GM21737 (cell line): ENCODE measurements around the gene SESN1.
"Not testable (repeated sequence)": the region's sequence is repeated elsewhere in the genome, so short reads cannot be mapped to it uniquely, and the experiment has no call there.

Source experiments
- ATAC-seq: cut with Tn5 transposase; IDR thresholded peaks from one replicate; pipeline ENCODE4 v1.9.1; 2021; ENCODE audit warnings: mild to moderate bottlenecking, moderate library complexity; ENCODE audit not compliant: unreplicated experiment

Gene SESN1

DNA sequence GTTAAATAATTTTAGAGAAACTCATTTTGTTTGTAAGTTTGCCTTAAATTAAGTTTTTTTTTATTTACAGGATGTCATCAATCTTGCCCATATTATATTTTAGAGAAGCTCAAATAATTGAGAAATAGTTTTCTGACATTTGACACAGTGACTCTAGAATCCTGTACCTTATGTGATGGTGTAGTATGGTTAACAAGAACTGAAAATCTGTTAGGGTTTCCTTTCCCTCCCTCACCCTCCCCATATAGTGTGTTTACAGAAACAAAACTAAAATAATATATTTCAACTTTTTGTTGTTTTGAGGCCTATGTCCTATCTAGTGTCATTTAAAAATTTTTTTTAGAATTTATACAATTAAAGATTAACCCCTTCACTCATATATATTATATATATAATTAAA lies 91.8 kb downstream of the SESN1 start:
- no peak for ATAC-seq

DNA sequence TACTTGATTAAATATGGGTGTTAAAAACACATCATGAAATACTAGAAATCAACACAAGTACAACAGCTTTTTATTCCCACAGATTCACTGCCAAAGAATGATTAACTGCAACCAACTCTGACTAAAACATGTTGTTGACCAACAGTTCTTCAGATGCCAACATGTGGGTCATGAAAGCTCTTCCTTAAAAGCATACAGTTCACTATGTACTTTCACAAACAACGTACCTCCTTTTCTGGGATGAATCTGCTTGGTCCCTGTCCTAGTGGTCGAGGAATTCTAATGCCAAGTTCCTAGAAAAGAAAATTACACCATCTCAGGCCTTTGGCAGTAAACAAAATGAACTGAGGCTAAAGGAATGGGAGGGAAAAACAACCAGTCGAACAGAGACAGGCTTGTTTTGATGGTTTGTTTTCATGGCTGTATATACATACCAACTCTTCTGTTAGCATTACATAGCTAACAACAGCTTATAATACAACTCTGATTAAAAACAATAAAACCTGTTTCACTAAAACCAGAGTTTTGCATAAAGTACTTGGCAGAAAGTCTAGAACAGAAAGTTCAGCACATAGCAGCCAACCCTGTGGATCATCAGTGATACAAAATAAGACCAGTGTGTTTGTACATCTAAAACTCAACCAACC lies 92.5 kb downstream of the SESN1 start:
- no peak for ATAC-seq

DNA sequence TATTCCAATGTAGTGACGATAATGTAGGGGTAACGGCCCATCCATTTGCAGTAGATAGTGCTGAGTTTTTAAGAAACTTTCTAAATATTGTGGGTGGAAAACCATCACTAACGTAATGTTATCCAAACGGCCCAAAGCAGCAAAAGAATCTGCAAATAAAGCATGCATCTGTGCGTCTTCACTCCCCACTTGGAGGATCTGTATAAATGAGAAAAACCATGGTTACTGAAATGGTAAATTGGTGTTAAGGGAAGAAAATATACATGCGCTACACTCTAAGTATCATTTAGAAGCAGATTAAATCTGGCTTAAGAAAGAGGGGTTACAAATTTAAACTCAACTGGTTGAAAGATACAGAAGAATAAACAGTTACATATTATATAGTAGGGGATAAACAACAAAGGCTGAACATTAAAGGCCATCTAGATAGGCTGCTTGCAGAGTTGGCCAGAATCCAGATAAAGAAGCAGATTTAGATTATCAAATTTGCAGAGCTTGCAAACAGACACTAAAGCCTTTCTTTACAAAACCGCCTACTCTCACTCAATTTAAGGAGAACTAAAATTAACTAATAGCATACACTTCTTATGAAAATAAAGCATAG lies 93.3 kb downstream of the SESN1 start:
- no peak for ATAC-seq

DNA sequence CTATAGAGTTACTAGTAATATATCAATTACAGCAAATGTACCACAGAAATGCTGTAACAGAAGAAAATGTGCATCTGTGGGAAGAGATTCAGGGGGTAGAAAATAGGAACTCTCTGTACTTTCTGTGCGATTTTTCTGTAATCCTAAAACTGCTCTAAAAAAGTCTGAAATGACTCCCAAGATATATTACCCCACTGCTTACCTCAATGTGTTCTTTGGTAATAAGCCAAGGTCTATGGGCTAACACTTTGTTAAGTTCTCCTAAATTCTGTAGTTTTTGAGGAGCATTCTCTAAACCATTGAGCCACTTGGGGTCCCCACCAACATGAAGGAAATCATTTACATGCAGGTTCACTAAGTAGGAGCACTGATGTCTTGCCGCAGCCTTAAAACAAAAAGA lies 94.4 kb downstream of the SESN1 start:
- no peak for ATAC-seq

DNA sequence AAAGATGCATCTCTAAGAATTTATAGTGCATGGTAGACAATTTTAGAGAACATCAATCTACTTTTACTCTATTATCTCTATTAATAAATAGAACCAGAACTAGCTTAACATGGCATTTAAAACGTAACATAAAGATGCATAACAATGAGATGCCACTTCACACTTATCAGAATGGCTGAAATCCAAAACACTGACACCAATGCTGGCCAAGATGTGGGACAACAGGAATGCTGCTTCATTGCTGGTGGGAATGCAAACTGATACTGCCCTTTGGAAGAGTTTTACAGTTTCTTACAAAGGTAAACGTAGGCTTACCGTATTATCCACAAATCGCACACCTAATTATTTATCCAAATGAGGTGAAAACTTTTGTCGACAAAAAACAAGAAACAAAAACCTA lies 95.2 kb downstream of the SESN1 start:
- no peak for ATAC-seq

DNA sequence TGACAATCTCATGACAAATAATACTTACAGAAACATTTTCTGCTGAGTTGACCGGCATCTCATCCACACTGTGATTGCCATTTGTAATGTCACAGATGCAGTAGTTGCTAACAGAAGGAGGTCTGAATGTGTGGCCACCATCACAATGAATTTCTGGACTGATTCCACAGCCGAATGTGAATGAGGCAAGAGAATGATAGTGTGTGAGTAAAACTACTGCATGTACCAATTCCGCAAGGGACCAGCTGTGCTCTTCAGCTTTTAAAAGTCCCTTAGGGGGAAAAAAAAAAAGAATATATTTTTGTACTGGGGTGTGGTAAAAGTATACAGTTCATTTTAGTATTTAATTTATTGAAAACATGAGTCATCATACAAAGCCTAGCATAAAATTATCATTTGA lies 96.2 kb downstream of the SESN1 start:
- no peak for ATAC-seq

DNA sequence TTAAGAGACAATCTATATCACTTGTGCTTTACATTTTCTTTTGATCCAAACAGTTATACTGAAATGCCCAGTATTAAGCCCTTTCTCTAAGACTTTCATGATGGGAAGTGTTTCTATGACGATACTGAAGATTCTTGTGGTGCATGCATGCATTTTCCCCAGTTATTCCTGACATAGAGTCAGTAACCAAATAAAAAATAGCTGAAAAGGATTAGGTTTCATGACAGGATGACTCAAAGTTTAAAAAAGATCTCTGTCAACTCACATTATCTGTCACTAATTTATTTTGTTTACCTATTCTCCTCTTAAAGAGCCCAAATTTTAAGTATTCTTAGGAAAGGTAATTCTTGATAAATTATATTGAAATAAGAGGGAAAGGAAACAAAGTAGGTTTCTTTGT lies 98.4 kb downstream of the SESN1 start:
- no peak for ATAC-seq

DNA sequence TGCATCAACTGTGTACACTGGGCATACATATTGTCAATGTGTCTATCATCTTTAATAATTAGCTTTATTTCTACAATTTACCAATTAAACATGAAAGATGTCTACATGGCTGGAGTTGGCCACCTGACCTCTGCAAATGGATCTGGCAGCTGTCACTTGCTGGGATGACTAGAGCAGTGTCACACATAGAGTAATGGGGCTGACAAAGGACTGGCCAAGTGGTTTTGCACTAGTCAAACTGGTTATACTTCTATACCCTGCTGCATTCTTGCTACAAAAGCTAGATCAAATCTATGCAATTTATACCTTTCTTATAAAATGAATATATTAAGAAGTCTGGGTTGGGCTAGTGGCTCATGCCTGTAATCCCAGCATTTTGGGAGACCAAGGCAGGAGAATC lies 99.3 kb downstream of the SESN1 start:
- ATAC-seq, result no peak

DNA sequence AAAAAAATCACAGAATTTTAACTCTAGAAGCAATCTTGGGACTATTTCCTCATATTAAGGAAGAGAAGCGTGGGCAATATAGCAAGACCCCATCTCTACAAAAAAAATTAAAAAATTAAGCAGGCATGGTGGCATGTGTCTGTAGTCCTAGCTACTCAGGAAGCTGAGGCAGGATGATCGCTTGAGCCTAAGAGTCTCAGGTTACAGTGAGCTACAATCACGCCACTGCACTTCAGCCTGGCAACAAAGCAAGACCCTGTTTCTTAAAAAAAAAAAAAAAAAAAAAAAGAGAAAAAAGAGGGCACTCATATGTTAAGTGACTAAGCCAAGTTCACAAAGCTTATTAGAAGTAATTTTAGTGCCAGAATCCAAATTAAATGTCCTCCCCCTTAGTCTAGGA lies 100.8 kb downstream of the SESN1 start:
- ATAC-seq, result no peak

DNA sequence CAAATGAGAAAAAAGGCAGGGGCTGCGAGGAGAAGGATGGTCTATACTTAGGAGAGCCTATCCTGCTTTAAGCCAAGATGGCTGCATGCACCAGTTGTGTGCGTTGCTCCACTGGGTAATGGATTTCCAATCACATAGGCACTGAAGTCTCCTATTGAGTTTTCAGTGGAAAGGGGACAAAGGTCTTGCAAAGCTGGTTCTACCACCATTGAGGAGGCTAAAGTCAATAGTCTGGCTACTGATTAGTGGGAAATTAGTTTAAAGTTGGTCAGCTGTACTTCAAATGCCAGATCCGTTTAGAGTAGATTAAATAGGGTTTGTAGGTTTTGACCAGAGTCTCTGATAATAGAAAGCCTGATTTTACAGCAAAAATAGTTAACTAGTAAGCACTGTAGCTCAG lies 104.9 kb downstream of the SESN1 start:
- no peak for ATAC-seq

DNA sequence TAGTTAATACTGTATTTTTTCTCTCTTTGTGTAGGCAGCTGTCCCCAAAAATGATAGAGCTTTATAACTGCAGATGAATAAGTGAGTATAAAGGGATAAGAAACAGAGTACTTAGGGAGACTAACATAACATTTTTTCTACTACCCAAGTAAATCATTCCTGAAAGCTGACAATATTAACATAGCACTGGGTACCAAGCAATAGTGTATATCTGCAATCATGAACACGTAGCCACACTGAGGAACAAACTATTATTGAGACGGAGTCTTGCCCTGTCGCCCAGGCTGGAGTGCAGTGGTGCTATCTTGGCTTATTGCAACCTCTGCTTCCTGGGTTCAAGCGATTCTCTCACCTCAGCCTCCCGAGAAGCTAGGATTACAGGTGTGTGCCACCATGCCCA lies 105.9 kb downstream of the SESN1 start:
- no peak for ATAC-seq

DNA sequence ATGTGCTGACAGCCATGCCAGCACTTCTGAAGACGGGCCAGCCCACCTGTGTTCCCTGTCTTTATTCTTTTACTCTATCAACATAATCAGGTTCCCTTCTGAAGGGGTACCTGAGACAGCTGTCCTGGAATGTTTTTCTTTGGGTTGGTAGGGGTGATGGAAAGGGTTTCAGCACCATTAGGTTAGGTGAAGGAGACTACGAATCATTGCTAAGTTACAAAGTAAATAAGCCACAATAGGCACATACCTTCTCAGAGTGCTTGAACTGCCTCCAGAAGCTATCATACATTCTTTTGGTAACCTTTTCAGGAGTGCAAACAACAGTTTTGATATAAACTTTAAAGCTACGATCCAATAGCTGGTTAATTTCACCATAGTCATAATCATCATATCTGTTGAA lies 106.3 kb downstream of the SESN1 start:
- no peak for ATAC-seq

DNA sequence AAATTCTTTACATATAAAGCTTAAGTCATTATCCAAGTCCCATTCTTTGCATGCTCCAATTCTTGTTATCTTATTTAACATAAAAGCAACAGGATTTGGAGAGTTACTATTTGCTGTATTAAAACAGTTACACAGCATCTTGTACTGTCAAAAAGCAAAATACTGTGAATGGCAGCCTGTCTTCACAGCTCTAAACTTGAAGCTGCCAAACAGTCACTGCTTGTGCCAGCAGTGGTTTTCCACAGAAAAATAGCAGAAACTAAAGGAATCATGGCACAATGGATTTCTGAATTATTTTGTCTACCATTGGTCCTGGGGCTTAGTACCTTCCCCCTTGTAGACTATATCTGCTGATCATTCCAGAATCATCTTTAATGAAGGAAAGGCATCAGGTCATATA lies 107.5 kb downstream of the SESN1 start:
- ATAC-seq, result no peak

DNA sequence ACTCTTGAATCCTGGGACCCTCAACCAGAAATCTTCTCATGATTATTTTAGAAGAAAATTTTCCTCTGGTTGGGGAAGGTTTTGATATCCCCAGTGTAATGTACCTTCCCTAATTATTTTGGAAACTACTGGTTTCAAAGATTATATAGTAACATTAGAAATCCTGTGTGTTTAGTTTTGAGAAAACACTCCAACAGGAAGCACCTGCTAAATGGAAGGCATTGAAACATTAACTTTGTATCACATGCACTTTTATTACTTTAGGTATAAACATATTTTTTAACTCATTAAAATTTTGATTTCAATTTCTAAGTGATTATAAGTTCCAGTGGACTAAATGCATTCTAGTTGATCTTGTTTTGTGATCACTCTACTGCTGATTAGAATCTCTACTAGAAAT lies 109.3 kb downstream of the SESN1 start:
- ATAC-seq, result no peak

DNA sequence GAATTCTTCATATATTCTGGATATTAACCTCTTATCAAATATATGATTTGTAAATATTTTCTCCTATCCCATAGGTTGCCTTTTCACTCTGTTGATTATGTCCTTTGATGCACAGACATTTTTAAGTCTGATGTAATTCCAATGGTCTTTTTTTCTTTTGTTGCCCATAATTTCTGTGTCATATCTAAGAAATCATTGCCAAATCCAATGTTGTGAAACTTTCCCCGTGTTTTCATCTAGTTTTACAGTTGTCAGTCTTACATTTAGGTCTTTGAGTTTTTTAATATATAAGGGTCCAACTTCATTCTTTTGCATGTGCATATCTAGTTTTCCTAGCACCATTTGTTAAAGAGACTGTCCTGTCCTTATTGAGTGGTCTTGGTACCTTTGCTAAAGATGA lies 111.5 kb downstream of the SESN1 start:
- no peak for ATAC-seq

DNA sequence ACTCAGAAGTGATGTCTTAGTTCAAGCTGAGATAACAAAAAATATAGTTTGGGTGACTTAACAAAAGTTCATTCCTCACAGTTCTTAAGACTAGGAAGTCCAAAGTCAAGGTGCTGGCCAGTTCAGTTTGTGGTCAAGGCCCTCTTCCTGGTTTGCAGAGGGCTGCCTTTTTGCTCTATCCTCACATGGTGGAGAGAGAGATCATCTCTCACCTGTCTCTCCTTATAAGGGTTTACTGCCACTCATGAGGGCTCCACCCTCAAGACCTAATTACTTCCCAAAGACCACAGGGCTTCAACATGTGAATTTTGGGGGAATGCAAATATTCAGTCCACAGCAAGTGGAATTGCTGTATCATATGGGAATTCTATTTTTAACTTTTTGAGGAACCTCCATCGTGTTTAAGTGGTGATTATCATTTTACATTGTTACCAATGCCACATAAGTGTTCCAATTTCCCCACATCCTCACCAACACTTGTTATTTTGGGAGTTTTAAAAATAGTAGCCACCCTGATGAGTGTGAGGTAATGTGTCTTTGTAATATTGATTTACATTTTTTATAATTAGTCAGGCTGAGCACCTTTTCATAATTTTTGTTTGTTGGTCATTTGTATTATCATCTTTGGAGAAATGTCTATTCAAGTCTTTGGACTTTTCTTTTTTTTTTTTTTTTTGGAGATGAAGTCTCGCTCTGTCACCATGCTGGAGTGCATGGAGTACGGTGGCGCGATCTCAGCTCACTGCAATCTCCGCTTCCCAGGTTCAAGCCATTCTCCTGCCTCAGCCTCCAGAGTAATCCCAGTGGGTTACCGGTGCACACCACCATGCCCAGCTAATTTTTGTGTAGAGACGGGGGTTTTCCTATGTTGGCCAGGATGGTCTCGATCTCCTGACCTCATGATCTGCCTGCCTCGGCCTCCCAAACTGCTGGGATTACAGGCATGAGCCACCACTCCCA lies 112.2 kb downstream of the SESN1 start:
- ATAC-seq, result no peak

DNA sequence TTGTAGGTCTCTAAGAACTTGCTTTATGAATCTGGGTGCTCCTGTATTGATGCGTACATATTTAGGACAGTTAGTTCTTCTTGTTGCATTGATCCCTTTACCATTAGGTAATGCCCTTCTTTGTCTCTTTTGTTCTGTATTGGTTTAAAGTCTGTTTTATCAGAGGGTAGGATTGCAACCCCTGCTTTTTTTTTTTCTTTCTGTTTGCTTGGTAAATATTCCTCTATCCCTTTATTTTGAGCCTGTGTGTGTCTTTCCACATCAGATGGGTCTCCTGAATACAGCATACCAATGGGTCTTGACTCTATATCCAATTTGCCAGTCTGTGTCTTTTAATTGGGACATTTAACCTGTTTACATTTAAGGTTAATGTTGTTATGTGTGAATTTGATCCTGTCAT lies 116.0 kb downstream of the SESN1 start:
- not testable (repeated sequence) for ATAC-seq

DNA sequence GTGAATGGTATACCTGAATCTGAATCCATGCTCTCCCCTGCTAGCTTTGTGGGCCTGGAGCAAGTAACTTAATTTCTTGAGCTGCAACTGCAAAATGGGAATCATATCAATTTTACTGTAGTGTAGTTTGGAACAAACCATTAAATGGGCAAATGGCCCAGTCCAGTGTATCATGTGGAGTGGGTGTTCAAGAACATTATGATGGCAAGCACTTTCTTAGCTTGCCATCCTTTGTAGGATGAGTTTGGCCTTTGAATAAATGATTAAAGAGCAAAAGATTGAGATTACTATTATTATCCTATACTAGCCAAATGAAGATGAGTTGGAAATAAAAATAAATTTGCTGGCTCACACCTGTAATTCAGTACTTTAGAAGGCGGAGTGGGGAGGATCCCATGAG lies 120.4 kb downstream of the SESN1 start:
- no peak for ATAC-seq

DNA sequence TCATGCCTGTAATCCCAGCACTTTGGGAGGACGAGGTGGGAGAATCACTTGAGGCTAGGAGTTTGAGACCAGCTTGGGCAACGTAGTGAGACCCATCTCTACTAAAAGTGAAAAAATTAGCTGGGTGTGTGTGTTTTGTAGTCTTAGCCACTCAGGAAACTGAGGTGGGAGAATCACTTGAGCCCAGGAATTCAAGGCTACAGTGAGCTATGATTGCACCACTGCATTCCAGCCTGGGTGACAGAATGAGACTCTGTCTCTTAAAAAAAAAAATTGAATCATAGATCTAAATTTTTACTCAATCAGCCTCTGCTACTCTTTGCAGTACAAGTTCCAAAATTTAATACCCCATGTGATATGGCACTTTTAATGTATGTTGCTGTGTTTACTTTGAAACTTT lies 124.9 kb downstream of the SESN1 start:
- ATAC-seq, result no peak

DNA sequence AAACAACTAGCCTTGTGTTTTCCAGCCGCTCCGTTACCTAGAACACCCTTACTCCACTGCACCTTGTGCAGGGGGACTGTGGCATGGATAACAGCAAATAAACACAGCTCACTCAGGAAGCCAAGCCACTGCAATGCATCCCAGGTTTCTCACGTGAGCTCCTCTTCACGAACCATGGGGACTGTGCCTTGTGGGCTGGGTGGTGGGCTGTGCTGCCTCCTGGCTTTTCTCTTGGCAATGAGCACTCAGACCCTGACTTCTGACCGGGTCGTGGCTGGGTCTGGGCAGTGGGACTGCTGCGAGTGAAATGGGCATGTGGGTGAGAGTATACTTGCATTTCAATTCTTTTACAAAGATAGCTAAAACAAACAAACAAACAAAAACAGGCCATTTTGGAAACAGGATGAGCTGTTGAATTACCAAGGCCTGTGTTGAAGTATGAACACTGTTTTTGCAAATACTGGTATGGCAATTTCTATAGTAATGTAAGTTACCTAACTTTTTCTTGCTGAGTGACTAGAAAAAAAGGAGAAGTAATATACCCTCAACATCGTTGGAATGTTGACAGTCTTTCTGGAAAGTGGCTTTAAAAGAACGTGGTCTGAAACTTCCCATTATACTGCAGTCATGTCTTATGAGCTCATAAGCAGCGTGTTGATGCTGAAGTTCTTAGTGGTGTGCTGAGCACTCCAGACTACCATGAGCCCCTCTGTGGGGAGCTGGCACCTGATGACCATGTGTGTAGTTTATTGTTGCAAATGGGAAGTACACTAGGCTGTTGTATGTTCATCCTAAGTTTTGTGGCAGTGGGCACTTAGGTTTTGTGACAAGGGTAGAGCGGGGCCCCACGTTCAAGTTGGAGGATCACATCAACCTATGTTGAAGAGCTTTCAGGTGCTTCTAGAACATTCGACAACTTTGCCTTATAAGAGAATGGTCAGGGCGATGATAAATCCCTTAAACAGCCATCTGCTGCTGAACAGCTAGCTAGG lies 126.0 kb downstream of the SESN1 start:
- no peak for ATAC-seq
